GM23338 (cell line): ENCODE data around the gene FAM89A. TPM values are rescaled to one million over a fixed set of nuclear protein-coding genes. Genes with fewer than 3 reads are reported as not detected.
A peak's percentile ranks its signal among the peaks of the same experiment; 100 is the strongest.

Source experiments
- ATAC-seq: fragments of 200-7000 bp; cut with Tn5 transposase; 3 replicates; pipeline ENCODE4 v1.9.1; 2020
- DNase-seq: peaks from one replicate; pipeline ENCODE4 v3.0.0-alpha.2; 2015; ENCODE audit warnings: low spot score
- H2AFZ ChIP-seq: fragments of 200-600 bp; sonication (generic); 2 replicates; pipeline ENCODE4 v1.8.0; 2016; ENCODE audit warnings: antibody characterized with exemption, mild to moderate bottlenecking, moderate library complexity
- H3F3A ChIP-seq: fragments of 200-600 bp; sonication (generic); replicated peaks from 2 replicates; pipeline ENCODE4 v1.8.0; 2017; ENCODE audit warnings: antibody characterized with exemption, mixed run types, low read depth
- H3K27ac ChIP-seq: fragments of 200-600 bp; sonication (generic); 2 replicates; pipeline ENCODE4 v1.6.1; 2016; ENCODE audit warnings: low read depth
- H3K27me3 ChIP-seq: fragments of 200-600 bp; sonication (generic); 2 replicates; pipeline ENCODE4 v1.8.0; 2016; ENCODE audit warnings: mild to moderate bottlenecking, mixed run types, moderate library complexity; ENCODE audit not compliant: insufficient read depth
- H3K36me3 ChIP-seq: fragments of 200-600 bp; sonication (generic); 2 replicates; pipeline ENCODE4 v1.8.0; 2016; ENCODE audit warnings: mild to moderate bottlenecking; ENCODE audit not compliant: insufficient read depth
- H3K4me1 ChIP-seq: fragments of 200-600 bp; sonication (generic); 2 replicates; pipeline ENCODE4 v1.8.0; 2016; ENCODE audit warnings: mild to moderate bottlenecking, moderate library complexity; ENCODE audit not compliant: insufficient read depth
- H3K4me2 ChIP-seq: fragments of 200-600 bp; sonication (generic); 2 replicates; pipeline ENCODE4 v1.7.1; 2017; ENCODE audit warnings: mixed run types
- H3K4me3 ChIP-seq: fragments of 200-600 bp; sonication (generic); 2 replicates; pipeline ENCODE4 v1.6.1; 2016; ENCODE audit warnings: mixed run types
- H3K79me2 ChIP-seq: fragments of 200-600 bp; sonication (generic); replicated peaks from 2 replicates; pipeline ENCODE4 v1.8.0; 2017; ENCODE audit warnings: mild to moderate bottlenecking; ENCODE audit not compliant: insufficient read depth
- H3K9me2 ChIP-seq: fragments of 200-600 bp; sonication (generic); 2 replicates; pipeline ENCODE4 v1.8.0; 2017; ENCODE audit not compliant: insufficient read depth
- H4K20me1 ChIP-seq: fragments of 200-600 bp; sonication (generic); replicated peaks from 2 replicates; pipeline ENCODE4 v1.8.0; 2017; ENCODE audit warnings: mild to moderate bottlenecking; ENCODE audit not compliant: insufficient read depth
- H3K27ac Mint-ChIP-seq: 2 replicates; pipeline ENCODE4 v1.8.0; 2020; ENCODE audit warnings: inconsistent platforms, mild to moderate bottlenecking, moderate library complexity, mixed read lengths
- H3K27me3 Mint-ChIP-seq: 3 replicates; pipeline ENCODE4 v1.8.0; 2022; ENCODE audit warnings: low read depth, mild to moderate bottlenecking, moderate library complexity, mixed read lengths, inconsistent platforms; ENCODE audit not compliant: insufficient read depth, poor library complexity
- H3K36me3 Mint-ChIP-seq: 3 replicates; pipeline ENCODE4 v1.8.0; 2021; ENCODE audit warnings: low read depth, mild to moderate bottlenecking, inconsistent platforms, moderate library complexity, mixed read lengths
- H3K4me1 Mint-ChIP-seq: 3 replicates; pipeline ENCODE4 v1.8.0; 2020; ENCODE audit warnings: mild to moderate bottlenecking, inconsistent platforms, mixed read lengths
- H3K4me3 Mint-ChIP-seq: 3 replicates; pipeline ENCODE4 v1.8.0; 2021; ENCODE audit warnings: moderate library complexity, mild to moderate bottlenecking, inconsistent platforms, mixed read lengths
- H3K9me3 Mint-ChIP-seq: 3 replicates; pipeline ENCODE4 v1.8.0; 2020; ENCODE audit warnings: moderate library complexity, mild to moderate bottlenecking, inconsistent platforms, mixed read lengths
- CREB1 ChIP-seq: fragments of 250-450 bp; sonication (Bioruptor Pico); IDR thresholded peaks from 2 replicates; pipeline ENCODE4 v1.5.0; 2020; ENCODE audit warnings: low read depth, mild to moderate bottlenecking, moderate library complexity
- ETS1 ChIP-seq: IDR thresholded peaks from 2 replicates; pipeline ENCODE4 v1.6.1; 2016; ENCODE audit warnings: antibody characterized with exemption
- EZH2phosphoT487 ChIP-seq: fragments of 200-600 bp; sonication (generic); IDR thresholded peaks from one replicate; pipeline ENCODE4 v1.8.1; 2018; ENCODE audit warnings: antibody characterized with exemption; ENCODE audit not compliant: unreplicated experiment
- JUNB ChIP-seq: IDR thresholded peaks from one replicate; pipeline ENCODE4 v1.6.1; 2016; ENCODE audit warnings: antibody characterized with exemption; ENCODE audit not compliant: unreplicated experiment
- NANOG ChIP-seq: IDR thresholded peaks from 2 replicates; pipeline ENCODE4 v1.6.1; 2016; ENCODE audit warnings: antibody characterized with exemption, borderline replicate concordance
- POLR2AphosphoS5 ChIP-seq: IDR thresholded peaks from 2 replicates; pipeline ENCODE4 v1.6.1; 2016; ENCODE audit warnings: antibody characterized with exemption, low read depth
- STAT1 ChIP-seq: IDR thresholded peaks from one replicate; pipeline ENCODE4 v1.6.1; 2016; ENCODE audit warnings: antibody characterized with exemption; ENCODE audit not compliant: unreplicated experiment
- ZNF114 ChIP-seq: fragments of 250-450 bp; sonication (Bioruptor Pico); IDR thresholded peaks from 2 replicates; pipeline ENCODE4 v1.5.0; 2020; ENCODE audit warnings: mild to moderate bottlenecking, moderate library complexity
- ZNF331 ChIP-seq: fragments of 250-450 bp; sonication (Bioruptor Pico); IDR thresholded peaks from 2 replicates; pipeline ENCODE4 v1.5.0; 2020; ENCODE audit warnings: low read depth, mild to moderate bottlenecking, moderate library complexity
- ZNF462 ChIP-seq: fragments of 250-450 bp; sonication (Bioruptor Pico); IDR thresholded peaks from 2 replicates; pipeline ENCODE4 v1.5.0; 2020; ENCODE audit warnings: mild to moderate bottlenecking, moderate library complexity
- polyA plus RNA-seq: library from polyadenylated mRNA; unstranded; fragments of >200 nt; fragmentation: Nextera tagmentation; extraction: Ambion mirVana; gene quantifications from 2 replicates; pipeline ENCODE4 v1.2.1, GENCODE V29; 2016
- total RNA-seq: library from RNA; depleted of rRNA; stranded (reverse); fragments of >200 nt; shearing (Covaris generic); gene quantifications from 2 replicates; pipeline ENCODE4 v1.2.3, GENCODE V29; 2014
- TF ChIP-seq, protein P1 (sequence below), 2 experiments: fragments of 200-600 bp in 1 of 2; sonication (generic) in 1 of 2; conservative IDR thresholded peaks; 2 replicates each; pipeline versions ENCODE4 v1.5.1 to v1.6.1; 2016 to 2017; ENCODE audit warnings: antibody characterized with exemption in 2 of 2, low read depth in 2 of 2, mild to moderate bottlenecking in 2 of 2, moderate library complexity in 1 of 2

Gene FAM89A
- total and polyA plus RNA-seq, 2 experiments from 2014 or later: 3.2 to 3.8 TPM

DNA sequence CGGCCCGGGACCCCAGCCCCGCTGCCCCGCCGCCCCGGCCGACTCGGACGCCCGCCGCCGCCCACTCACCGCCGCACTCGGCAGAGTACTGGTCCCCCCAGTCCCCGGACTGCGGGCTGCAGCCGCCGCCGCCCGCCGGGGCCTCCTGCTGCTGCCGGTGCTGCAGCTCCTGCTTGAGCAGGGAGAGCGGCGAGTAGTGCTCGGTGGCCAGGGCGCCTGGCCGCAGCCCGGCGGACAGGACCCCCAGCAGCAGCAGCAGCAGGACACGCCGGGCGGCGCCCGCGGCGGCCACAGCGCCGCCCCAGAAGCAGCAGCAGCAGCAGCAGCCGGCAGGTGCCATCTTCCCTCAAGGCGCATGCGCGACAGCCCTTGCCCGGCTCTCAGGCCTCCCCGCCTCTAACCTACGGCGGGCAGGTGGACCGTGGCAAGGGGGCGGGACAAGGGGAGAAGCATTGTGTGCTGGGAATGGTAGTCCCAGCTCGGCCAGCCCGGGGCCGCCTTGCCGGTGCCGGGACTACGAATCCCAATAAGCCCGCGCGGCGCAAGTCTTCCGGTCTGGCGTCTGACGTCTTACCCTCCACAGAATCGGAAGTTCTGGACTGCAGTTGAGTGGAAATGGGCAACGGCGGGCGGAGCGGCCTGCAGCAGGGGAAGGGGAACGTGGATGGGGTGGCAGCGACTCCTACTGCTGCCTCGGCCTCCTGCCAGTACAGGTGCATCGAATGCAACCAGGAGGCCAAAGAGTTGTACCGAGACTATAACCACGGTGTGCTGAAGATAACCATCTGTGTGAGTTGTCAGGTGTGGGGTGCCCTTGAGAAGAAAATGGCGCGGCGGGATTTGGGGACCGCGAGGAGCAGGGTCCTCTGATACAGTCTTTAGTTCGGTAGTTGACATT is 61.3 kb downstream of the FAM89A start, which contains the start of the genes ARV1 and TTC13:
TSS of gene ARV1 (plus strand) at position 604 of the 898 bp plus-strand sequence. CDS start at position 616, 12 bp downstream.
TSS of gene TTC13 (minus strand) at position 371 of the 898 bp plus-strand sequence. CDS start at position 340, 31 bp downstream.
- H3F3A ChIP-seq: no peaks in the 10 kb centered on the region
- peak within 1 kb of the TSS; percentile 95 for H3K4me2 ChIP-seq
- H2AFZ ChIP-seq: peak within 1 kb of the TSS; percentile 96
- peak within 1 kb of the TSS; percentile 88 for H3K4me3 ChIP-seq
- H3K27me3 ChIP-seq: peaks cover 63% of the 10 kb centered on the region
- peaks cover 6% of the 10 kb centered on the region for H3K27me3 Mint-ChIP-seq
- no peaks in the 10 kb centered on the region; the same call in 2 of the 3 replicates for H3K36me3 Mint-ChIP-seq
- TF ChIP-seq, protein P1, sequence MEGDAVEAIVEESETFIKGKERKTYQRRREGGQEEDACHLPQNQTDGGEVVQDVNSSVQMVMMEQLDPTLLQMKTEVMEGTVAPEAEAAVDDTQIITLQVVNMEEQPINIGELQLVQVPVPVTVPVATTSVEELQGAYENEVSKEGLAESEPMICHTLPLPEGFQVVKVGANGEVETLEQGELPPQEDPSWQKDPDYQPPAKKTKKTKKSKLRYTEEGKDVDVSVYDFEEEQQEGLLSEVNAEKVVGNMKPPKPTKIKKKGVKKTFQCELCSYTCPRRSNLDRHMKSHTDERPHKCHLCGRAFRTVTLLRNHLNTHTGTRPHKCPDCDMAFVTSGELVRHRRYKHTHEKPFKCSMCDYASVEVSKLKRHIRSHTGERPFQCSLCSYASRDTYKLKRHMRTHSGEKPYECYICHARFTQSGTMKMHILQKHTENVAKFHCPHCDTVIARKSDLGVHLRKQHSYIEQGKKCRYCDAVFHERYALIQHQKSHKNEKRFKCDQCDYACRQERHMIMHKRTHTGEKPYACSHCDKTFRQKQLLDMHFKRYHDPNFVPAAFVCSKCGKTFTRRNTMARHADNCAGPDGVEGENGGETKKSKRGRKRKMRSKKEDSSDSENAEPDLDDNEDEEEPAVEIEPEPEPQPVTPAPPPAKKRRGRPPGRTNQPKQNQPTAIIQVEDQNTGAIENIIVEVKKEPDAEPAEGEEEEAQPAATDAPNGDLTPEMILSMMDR (conservative IDR thresholded peaks at IDR 0.05; ENCODE audit: low read depth in 2 of 2): peak; percentile 31 to 68; a peak in 3 of 4 replicates
- TF ChIP-seq NANOG: no peak
- TF ChIP-seq ZNF331 (CRISPR knock-in tag): no peak
- no peak for TF ChIP-seq ZNF114 (CRISPR knock-in tag)
- peak; percentile 88 for TF ChIP-seq CREB1 (CRISPR knock-in tag)
- TF ChIP-seq ETS1: peak; percentile 97
- no peak for TF ChIP-seq EZH2phosphoT487
- TF ChIP-seq STAT1: no peak
- TF ChIP-seq ZNF462 (CRISPR knock-in tag): no peak
- peak; percentile 88 for TF ChIP-seq POLR2AphosphoS5
- TF ChIP-seq JUNB: no peak
- peaks cover 60% of the 10 kb centered on the region for H4K20me1 ChIP-seq
- H3K79me2 ChIP-seq: peaks cover 12% of the 10 kb centered on the region
- H3K4me3 Mint-ChIP-seq: peak within 1 kb of the TSS; percentile 84
- no peak within 1 kb of the TSS for H3K27ac ChIP-seq
- peak; percentile 98 for ATAC-seq
- H3K9me2 ChIP-seq: no peaks in the 10 kb centered on the region
- DNase-seq: peak; percentile 99
- no peaks in the 10 kb centered on the region for H3K9me3 Mint-ChIP-seq
- H3K36me3 ChIP-seq: no peaks in the 10 kb centered on the region
- peaks cover 17% of the 10 kb centered on the region for H3K4me1 Mint-ChIP-seq
- H3K4me1 ChIP-seq: peaks cover 10% of the 10 kb centered on the region; the same call in 1 of the 2 replicates
- H3K27ac Mint-ChIP-seq: peak within 1 kb of the TSS; percentile 62; the same call in 1 of the 2 replicates
